A673 (cell line): ENCODE results near the gene FAM114A1. TPM values are rescaled to one million over a fixed set of nuclear protein-coding genes. Genes with fewer than 3 reads are reported as not detected.

ENCODE experiments used
- BruUV-seq: library from RNA; stranded (reverse); fragments of 400-500 nt; replicated peaks from 2 replicates; lab custom pipeline; 2021; lab: Mats Ljungman, UMichigan
- CTCF ChIA-PET: fragments of 300-600 bp; sonication (Branson Sonifier 250); formaldehyde crosslinking; loops from one replicate; lab custom pipeline; 2022; ENCODE audit warnings: antibody characterized with exemption; lab: Charles Lee
- POLR2A ChIA-PET: fragments of 300-600 bp; sonication (Branson Sonifier 250); formaldehyde crosslinking; loops from one replicate; lab custom pipeline; 2022; ENCODE audit warnings: antibody characterized with exemption; ENCODE audit not compliant: low non-redundant PET; lab: Charles Lee
- DNase-seq: peaks from one replicate; pipeline ENCODE4 v3.0.0-alpha.2; 2015; ENCODE audit warnings: low spot score
- H3K27ac ChIP-seq: fragments of 200-600 bp; sonication (generic); 2 replicates; pipeline ENCODE4 v1.5.1; 2016; ENCODE audit warnings: mixed run types, low read depth, mild to moderate bottlenecking, mixed read lengths, antibody characterized with exemption, low read length; ENCODE audit not compliant: poor library complexity, severe bottlenecking
- H3K27me3 ChIP-seq: fragments of 200-600 bp; sonication (generic); replicated peaks from 2 replicates; pipeline ENCODE4 v1.6.1; 2017; ENCODE audit warnings: mixed run types, low read depth, mild to moderate bottlenecking, mixed read lengths, antibody characterized with exemption, low read length; ENCODE audit not compliant: insufficient read depth, poor library complexity
- H3K36me3 ChIP-seq: fragments of 200-600 bp; sonication (generic); 2 replicates; pipeline ENCODE4 v1.6.1; 2016; ENCODE audit warnings: mixed run types, mild to moderate bottlenecking, mixed read lengths, antibody characterized with exemption, low read length; ENCODE audit not compliant: insufficient read depth, poor library complexity, severe bottlenecking
- H3K4me1 ChIP-seq: fragments of 200-600 bp; sonication (generic); 2 replicates; pipeline ENCODE4 v1.6.1; 2017; ENCODE audit warnings: mixed run types, mild to moderate bottlenecking, mixed read lengths, antibody characterized with exemption, low read length; ENCODE audit not compliant: insufficient read depth, poor library complexity, severe bottlenecking
- H3K4me3 ChIP-seq: fragments of 200-600 bp; sonication (generic); 2 replicates; pipeline ENCODE4 v1.5.1; 2016; ENCODE audit warnings: low read depth, mixed run types, mild to moderate bottlenecking, mixed read lengths, low read length; ENCODE audit not compliant: poor library complexity, severe bottlenecking
- H3K9me3 ChIP-seq: fragments of 200-600 bp; sonication (generic); 2 replicates; pipeline ENCODE4 v1.6.1; 2016; ENCODE audit warnings: mixed run types, low read depth, mild to moderate bottlenecking, mixed read lengths, antibody characterized with exemption, low read length; ENCODE audit not compliant: poor library complexity, severe bottlenecking
- EZH2 ChIP-seq: fragments of 200-600 bp; sonication (generic); IDR thresholded peaks from 2 replicates; pipeline ENCODE4 v1.6.1; 2017; ENCODE audit warnings: borderline replicate concordance, low read depth, mild to moderate bottlenecking, mixed read lengths, antibody characterized with exemption, low read length; ENCODE audit not compliant: poor library complexity, severe bottlenecking
- intact Hi-C: fragments of 100-400 bp; cut with micrococcal nuclease; formaldehyde crosslinking; loops from one replicate; pipeline ENCODE4 v1.10.0; 2022; ENCODE audit not compliant: unreplicated experiment
- total RNA-seq: library from RNA; stranded (reverse); gene quantifications from 2 replicates; pipeline ENCODE4 v1.2.3, GENCODE V29; 2021
- TF ChIP-seq, protein P1 (sequence below): fragments of 300-800, 200-600 bp; sonication (generic); conservative IDR thresholded peaks from 2 replicates; pipeline ENCODE4 v1.5.1; 2017; ENCODE audit warnings: low read depth, mild to moderate bottlenecking, antibody characterized with exemption, low read length, moderate library complexity, mixed read lengths

Gene FAM114A1
- total RNA-seq, 1 experiment from 2014 or later, result 4.2 TPM

DNA sequence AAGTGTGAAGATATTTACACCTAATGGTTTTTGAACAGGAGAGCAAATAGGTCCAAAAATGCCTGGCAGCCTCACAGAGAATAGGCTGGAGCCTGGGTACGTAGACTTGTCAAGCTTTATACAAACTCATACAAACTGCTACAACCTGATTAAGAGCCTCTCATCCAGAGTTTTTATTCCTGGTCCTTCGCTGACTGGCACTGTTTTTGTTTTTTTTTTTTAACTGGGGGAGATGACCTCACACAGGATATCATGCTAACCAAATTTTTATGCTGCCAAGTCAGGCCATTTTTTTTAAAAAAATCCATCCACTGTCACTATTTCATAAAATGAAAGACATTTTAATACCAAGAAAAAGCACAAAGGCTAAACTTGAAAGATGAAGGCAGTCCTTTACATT lies 1.9 kb downstream of the FAM114A1 start:
- Histone ChIP-seq H3K27me3 (no peaks in the 10 kb centered on the region), H3K4me3 (no peak overlapping the region), H3K27ac (no peak overlapping the region), H3K4me1 (no peaks in the 10 kb centered on the region), H3K9me3 (no peaks in the 10 kb centered on the region), H3K36me3 (no peaks in the 10 kb centered on the region)
- no peak for DNase-seq
- CTCF ChIA-PET, result no interaction called here
- intact Hi-C loops, result no loop called here
- TSS peak; percentile 39 for BruUV-seq
- TF ChIP-seq, protein P1, sequence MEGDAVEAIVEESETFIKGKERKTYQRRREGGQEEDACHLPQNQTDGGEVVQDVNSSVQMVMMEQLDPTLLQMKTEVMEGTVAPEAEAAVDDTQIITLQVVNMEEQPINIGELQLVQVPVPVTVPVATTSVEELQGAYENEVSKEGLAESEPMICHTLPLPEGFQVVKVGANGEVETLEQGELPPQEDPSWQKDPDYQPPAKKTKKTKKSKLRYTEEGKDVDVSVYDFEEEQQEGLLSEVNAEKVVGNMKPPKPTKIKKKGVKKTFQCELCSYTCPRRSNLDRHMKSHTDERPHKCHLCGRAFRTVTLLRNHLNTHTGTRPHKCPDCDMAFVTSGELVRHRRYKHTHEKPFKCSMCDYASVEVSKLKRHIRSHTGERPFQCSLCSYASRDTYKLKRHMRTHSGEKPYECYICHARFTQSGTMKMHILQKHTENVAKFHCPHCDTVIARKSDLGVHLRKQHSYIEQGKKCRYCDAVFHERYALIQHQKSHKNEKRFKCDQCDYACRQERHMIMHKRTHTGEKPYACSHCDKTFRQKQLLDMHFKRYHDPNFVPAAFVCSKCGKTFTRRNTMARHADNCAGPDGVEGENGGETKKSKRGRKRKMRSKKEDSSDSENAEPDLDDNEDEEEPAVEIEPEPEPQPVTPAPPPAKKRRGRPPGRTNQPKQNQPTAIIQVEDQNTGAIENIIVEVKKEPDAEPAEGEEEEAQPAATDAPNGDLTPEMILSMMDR, result no peak
- TF ChIP-seq EZH2, result no peak
- POLR2A ChIA-PET, result no interaction called here

DNA sequence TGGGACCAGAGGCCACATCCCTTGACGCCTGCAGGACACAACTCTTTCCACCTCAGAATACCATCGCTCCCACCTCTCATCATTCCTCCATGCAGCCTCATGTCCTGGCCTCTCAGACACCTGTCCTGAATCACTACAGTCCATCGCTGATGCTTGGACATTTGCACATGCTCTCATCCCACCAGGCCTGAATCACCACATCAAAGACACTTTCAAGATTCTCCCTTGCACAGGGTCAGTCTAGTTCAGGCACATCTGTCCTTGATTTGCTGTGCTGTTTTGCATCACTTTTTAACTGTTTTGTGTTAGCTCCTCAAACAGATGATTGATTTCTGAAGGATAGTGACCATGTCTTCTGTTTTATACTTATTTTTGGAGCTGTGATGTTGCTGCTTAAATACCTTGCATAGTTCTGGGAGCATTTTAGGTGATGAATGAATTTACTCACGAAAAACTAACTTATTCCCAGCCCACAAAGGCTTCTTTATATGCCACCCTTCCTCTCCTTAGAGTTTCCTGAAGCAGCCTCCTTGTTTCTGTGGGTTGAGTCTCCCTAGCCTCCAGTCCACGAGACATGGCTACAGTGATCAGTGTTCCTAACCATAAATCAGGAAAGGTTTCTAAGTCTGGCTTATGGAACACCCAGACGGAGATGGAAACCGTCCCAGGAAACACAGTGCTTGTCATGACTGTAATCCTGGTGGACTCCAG lies 2.6 kb downstream of the FAM114A1 start:
- TF ChIP-seq EZH2, result no peak
- TF ChIP-seq, protein P1, result no peak
- ChIA-PET CTCF (no interaction called here), POLR2A (no interaction called here)
- H3K27me3 ChIP-seq, result no peaks in the 10 kb centered on the region
- H3K4me1 ChIP-seq, result no peaks in the 10 kb centered on the region
- no peak for DNase-seq
- H3K9me3 ChIP-seq, result no peaks in the 10 kb centered on the region
- no peak overlapping the region for H3K4me3 ChIP-seq
- no TSS peak for BruUV-seq
- H3K36me3 ChIP-seq, result no peaks in the 10 kb centered on the region
- intact Hi-C loops, result no loop called here
- H3K27ac ChIP-seq, result no peak overlapping the region

DNA sequence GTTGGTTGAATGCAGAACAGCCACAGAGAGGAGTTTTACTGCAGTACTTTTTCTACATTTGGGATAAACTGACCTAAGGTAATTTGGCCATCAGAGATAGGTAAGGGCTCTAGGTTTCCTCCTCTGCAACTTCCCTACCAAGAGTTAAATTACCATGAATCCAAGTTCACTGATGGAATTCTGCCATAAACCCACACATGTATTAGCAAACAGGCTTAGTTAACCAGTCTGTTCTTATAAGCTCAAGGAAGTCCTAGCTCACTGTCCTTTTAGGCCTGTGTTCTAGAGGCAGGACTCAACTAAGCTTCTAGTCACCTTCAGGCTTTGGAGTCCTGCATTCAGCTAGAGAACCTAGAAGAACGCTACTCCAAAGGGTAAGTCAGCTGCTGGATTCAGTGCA lies 4.0 kb downstream of the FAM114A1 start:
- intact Hi-C loops, result no loop called here

More for the DNA sequence above, 4.0 kb downstream of the FAM114A1 start:
- H3K4me3 ChIP-seq, result no peak overlapping the region
- CTCF ChIA-PET, result no interaction called here
- no peaks in the 10 kb centered on the region for H3K36me3 ChIP-seq
- H3K4me1 ChIP-seq, result no peaks in the 10 kb centered on the region
- POLR2A ChIA-PET, result no interaction called here
- TF ChIP-seq, protein P1, result no peak
- TF ChIP-seq EZH2, result no peak
- BruUV-seq, result no TSS peak
- no peaks in the 10 kb centered on the region for H3K9me3 ChIP-seq
- DNase-seq, result no peak
- H3K27ac ChIP-seq, result no peak overlapping the region
- no peaks in the 10 kb centered on the region for H3K27me3 ChIP-seq
